ENCODE results near the gene LTBP1.

The LTBP1 gene

GRCh38 chr2:33144243-33144642, 197.5 kb downstream of the LTBP1 start:
- no peak for DNase-seq (ENCODE audit: low read depth in 1 of 2, low spot score in 1 of 2)
- no peak for TF ChIP-seq CTCF (IDR thresholded peaks at IDR 0.05; ENCODE audit: insufficient read depth, low read length)
- no peaks in the 10 kb centered on the region for H3K27me3 ChIP-seq (ENCODE audit: insufficient read depth, poor library complexity, severe bottlenecking)
- H3K27ac ChIP-seq (replicated peaks): no peak overlapping the region
- no peak overlapping the region for H3K4me3 ChIP-seq (replicated peaks; ENCODE audit: insufficient read depth, low read length)

DNA sequence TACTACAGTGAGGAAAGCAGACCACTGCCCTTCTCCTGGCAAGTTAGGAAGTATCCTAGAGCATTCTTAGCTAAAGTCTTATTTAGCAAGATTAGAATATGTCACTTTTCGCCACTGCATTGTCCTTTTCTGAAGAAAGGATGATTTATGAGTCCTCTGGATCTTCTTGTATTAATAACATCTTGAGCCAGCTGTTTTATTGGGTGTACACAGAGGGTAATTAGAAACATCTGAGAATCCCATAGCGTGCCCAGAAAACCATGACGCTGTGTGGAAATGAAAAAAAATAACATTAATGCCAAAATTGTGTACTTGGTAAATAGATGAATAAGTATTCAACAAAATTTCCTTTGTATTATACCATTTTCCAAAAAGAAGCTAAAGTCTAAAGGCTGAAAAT, 198.7 kb downstream of the LTBP1 start:
- Histone ChIP-seq H3K27me3 (ENCODE audit: insufficient read depth, poor library complexity, severe bottlenecking) (no peaks in the 10 kb centered on the region), H3K4me3 (replicated peaks; ENCODE audit: insufficient read depth, low read length) (no peak overlapping the region), H3K27ac (replicated peaks) (no peak overlapping the region)
- TF ChIP-seq POLR2AphosphoS5 (IDR thresholded peaks at IDR 0.05; ENCODE audit: low read depth) (no peak), CTCF (IDR thresholded peaks at IDR 0.05; ENCODE audit: insufficient read depth, low read length) (no peak), SPI1 (IDR thresholded peaks at IDR 0.05; ENCODE audit: borderline replicate concordance, low read depth) (no peak), GABPA (IDR thresholded peaks at IDR 0.05; ENCODE audit: low read depth) (no peak)
- TF ChIP-seq, protein P1, sequence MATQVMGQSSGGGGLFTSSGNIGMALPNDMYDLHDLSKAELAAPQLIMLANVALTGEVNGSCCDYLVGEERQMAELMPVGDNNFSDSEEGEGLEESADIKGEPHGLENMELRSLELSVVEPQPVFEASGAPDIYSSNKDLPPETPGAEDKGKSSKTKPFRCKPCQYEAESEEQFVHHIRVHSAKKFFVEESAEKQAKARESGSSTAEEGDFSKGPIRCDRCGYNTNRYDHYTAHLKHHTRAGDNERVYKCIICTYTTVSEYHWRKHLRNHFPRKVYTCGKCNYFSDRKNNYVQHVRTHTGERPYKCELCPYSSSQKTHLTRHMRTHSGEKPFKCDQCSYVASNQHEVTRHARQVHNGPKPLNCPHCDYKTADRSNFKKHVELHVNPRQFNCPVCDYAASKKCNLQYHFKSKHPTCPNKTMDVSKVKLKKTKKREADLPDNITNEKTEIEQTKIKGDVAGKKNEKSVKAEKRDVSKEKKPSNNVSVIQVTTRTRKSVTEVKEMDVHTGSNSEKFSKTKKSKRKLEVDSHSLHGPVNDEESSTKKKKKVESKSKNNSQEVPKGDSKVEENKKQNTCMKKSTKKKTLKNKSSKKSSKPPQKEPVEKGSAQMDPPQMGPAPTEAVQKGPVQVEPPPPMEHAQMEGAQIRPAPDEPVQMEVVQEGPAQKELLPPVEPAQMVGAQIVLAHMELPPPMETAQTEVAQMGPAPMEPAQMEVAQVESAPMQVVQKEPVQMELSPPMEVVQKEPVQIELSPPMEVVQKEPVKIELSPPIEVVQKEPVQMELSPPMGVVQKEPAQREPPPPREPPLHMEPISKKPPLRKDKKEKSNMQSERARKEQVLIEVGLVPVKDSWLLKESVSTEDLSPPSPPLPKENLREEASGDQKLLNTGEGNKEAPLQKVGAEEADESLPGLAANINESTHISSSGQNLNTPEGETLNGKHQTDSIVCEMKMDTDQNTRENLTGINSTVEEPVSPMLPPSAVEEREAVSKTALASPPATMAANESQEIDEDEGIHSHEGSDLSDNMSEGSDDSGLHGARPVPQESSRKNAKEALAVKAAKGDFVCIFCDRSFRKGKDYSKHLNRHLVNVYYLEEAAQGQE (IDR thresholded peaks at IDR 0.05; ENCODE audit: insufficient replicate concordance, low read depth): no peak
- no peak for DNase-seq (ENCODE audit: low read depth in 1 of 2, low spot score in 1 of 2)

GRCh38 chr2:33146102-33146501, 199.3 kb downstream of the LTBP1 start:
- H3K27ac ChIP-seq (replicated peaks): no peak overlapping the region
- no peak for DNase-seq (ENCODE audit: low read depth in 1 of 2, low spot score in 1 of 2)
- H3K27me3 ChIP-seq (ENCODE audit: insufficient read depth, poor library complexity, severe bottlenecking): no peaks in the 10 kb centered on the region
- no peak overlapping the region for H3K4me3 ChIP-seq (replicated peaks; ENCODE audit: insufficient read depth, low read length)
- TF ChIP-seq, protein P1 (IDR thresholded peaks at IDR 0.05; ENCODE audit: insufficient replicate concordance, low read depth): no peak
- no peak for TF ChIP-seq SPI1 (IDR thresholded peaks at IDR 0.05; ENCODE audit: borderline replicate concordance, low read depth)
- TF ChIP-seq CTCF (IDR thresholded peaks at IDR 0.05; ENCODE audit: insufficient read depth, low read length): no peak
- no peak for TF ChIP-seq POLR2AphosphoS5 (IDR thresholded peaks at IDR 0.05; ENCODE audit: low read depth)
- TF ChIP-seq GABPA (IDR thresholded peaks at IDR 0.05; ENCODE audit: low read depth): no peak

GRCh38 chr2:33153008-33153407, 206.3 kb downstream of the LTBP1 start:
- Histone ChIP-seq H3K27me3 (ENCODE audit: insufficient read depth, poor library complexity, severe bottlenecking) (no peaks in the 10 kb centered on the region), H3K4me3 (replicated peaks; ENCODE audit: insufficient read depth, low read length) (no peak overlapping the region), H3K27ac (replicated peaks) (no peak overlapping the region)
- TF ChIP-seq POLR2AphosphoS5 (IDR thresholded peaks at IDR 0.05; ENCODE audit: low read depth) (no peak), GABPA (IDR thresholded peaks at IDR 0.05; ENCODE audit: low read depth) (no peak), CTCF (IDR thresholded peaks at IDR 0.05; ENCODE audit: insufficient read depth, low read length) (no peak), SPI1 (IDR thresholded peaks at IDR 0.05; ENCODE audit: borderline replicate concordance, low read depth) (no peak)
- TF ChIP-seq, protein P1 (IDR thresholded peaks at IDR 0.05; ENCODE audit: insufficient replicate concordance, low read depth): no peak
- DNase-seq (ENCODE audit: low read depth in 1 of 2, low spot score in 1 of 2): no peak

Data from HL-60 (cell line).